ACC112 (cell line): ENCODE data around the gene PCSK6.

Experiments used
- H2AFZ ChIP-seq: fragments of 200-600 bp; sonication (generic); one replicate; pipeline ENCODE4 v1.6.0; 2017; ENCODE audit warnings: antibody characterized with exemption, low read length; ENCODE audit not compliant: unreplicated experiment
- H3K27ac ChIP-seq: fragments of 200-600 bp; sonication (generic); 2 replicates; pipeline ENCODE4 v1.5.1; 2014; ENCODE audit warnings: low read depth, mild to moderate bottlenecking, antibody characterized with exemption, low read length, moderate library complexity
- H3K27me3 ChIP-seq: fragments of 200-600 bp; sonication (generic); 2 replicates; pipeline ENCODE4 v1.6.1; 2014; ENCODE audit warnings: mild to moderate bottlenecking, antibody characterized with exemption, low read length, moderate library complexity, mixed read lengths; ENCODE audit not compliant: insufficient read depth
- H3K36me3 ChIP-seq: fragments of 200-600 bp; sonication (generic); 2 replicates; pipeline ENCODE4 v1.6.1; 2016; ENCODE audit warnings: mild to moderate bottlenecking, antibody characterized with exemption, low read length, moderate library complexity, mixed read lengths; ENCODE audit not compliant: insufficient read depth
- H3K4me1 ChIP-seq: fragments of 200-600 bp; sonication (generic); one replicate; pipeline ENCODE4 v1.6.1; 2016; ENCODE audit warnings: low read length, mixed read lengths; ENCODE audit not compliant: insufficient read depth, unreplicated experiment, control insufficient read depth
- H3K4me3 ChIP-seq: fragments of 200-600 bp; sonication (generic); 2 replicates; pipeline ENCODE4 v1.5.1; 2014; ENCODE audit warnings: mild to moderate bottlenecking, low read depth, low read length
- H3K79me2 ChIP-seq: fragments of 200-600 bp; sonication (generic); one replicate; pipeline ENCODE4 v1.6.0; 2016; ENCODE audit warnings: low read length; ENCODE audit not compliant: control insufficient read depth, unreplicated experiment, insufficient read depth

PCSK6 gene

DNA sequence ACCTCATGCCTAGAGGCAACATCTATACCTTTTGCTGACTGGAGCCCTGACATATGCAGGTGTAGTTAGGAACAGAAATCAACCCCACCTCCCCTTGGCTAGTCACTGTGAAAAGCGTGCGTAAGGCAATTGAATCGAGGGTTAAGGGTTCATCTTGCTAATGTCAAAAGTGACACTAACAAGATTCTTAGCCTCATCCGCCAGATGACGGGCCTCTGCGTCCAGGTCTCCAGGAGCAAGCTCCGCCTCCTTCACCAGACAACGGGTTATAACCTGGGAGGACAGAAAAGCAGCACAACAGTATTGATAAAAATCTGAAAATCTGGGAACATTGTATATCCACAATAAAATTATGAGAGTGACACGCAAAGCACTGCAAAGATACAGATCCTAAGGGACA lies 216.9 kb downstream of the PCSK6 start:
- Histone ChIP-seq H3K4me1 (peaks cover 15% of the 10 kb centered on the region), H3K36me3 (peaks cover 49% of the 10 kb centered on the region), H3K27ac (no peak overlapping the region), H3K4me3 (no peak overlapping the region), H3K79me2 (peaks cover 28% of the 10 kb centered on the region), H2AFZ (no peak overlapping the region), H3K27me3 (no peaks in the 10 kb centered on the region)

DNA sequence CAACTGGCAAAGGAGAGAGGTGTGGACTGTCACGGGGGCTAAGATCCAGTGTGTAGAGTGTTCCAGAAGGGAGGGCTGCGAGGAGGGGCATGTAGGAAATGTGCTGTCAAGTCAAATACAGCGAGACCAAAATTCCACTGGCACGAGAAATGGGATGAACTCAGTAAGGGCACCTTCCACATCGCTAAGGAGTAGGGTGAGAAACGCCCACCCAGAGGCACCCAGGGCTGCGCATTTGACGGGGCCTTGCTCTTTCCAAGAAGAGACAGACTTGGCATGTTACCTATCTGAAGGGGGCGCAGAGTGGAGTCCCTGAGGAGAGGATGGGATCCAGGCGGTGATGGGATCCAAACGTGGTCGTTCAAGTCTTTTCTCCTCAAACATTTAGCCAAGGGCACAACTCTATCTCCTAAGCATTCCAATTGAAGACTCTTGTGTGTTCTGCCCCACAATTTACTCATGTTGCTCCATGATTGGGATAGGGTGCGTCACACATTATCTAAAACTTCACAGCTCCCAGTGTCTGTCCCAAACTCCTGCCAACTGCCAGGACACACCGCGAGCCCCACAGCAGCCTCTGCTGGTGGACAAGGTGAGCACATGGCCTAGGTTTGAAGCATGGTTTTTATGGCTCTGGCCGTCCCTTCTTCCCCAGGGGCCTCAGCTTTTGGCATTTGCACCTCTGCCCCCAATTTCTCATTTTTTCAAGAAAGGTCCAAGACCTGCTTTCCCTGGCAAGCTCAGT lies 219.9 kb downstream of the PCSK6 start:
- no peaks in the 10 kb centered on the region for H3K27me3 ChIP-seq
- H3K4me3 ChIP-seq = no peak overlapping the region
- H2AFZ ChIP-seq = no peak overlapping the region
- H3K27ac ChIP-seq = no peak overlapping the region
- H3K4me1 ChIP-seq = peaks cover 18% of the 10 kb centered on the region
- peaks cover 42% of the 10 kb centered on the region for H3K36me3 ChIP-seq
- H3K79me2 ChIP-seq = peaks cover 5% of the 10 kb centered on the region

DNA sequence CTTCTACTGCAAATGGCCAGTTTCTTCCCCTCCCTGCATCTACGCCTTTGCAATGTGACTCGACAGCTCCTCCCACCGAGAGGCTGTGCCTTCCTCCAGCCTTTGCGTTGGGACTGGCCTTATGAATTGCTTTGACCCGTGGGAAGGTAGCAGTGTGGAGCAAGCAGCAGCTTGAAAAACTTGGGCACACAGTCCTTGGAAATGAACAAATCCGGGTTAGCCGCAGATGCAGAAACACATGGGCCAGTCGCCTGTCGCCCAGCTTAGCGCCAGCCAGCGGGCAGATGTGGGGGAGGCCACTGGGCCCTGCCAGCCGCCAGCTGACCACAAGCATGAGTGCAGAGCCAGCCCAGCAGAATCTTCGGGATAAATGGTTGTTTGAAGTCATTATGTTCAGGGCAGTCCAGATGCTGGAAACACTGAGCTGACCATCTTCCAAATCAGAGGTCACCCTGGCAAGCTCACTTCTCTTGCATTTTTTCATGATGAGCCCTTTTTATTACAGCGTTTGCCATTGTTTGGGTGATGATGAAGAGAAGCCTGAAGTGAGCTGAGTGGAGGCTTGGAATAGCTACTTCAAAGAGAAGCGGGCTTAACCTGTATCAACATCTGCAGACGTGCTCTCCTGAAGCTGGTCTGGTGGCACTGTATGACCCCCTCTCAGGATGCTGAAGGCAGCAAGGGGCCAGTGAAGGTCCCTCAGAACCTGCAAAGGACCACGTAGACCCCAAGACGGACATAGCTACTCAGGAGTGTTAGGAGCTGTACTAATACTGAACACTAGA lies 222.0 kb downstream of the PCSK6 start:
- no peaks in the 10 kb centered on the region for H3K79me2 ChIP-seq
- H3K36me3 ChIP-seq = 0 out of 2 replicates have a peak, but pooled peaks cover 20% of the 10 kb centered on the region
- no peaks in the 10 kb centered on the region for H3K27me3 ChIP-seq
- peaks cover 26% of the 10 kb centered on the region for H3K4me1 ChIP-seq
- peak overlapping the region; percentile 77 for H3K27ac ChIP-seq
- peak overlapping the region; percentile 13; the same call in 1 of the 2 replicates for H3K4me3 ChIP-seq
- H2AFZ ChIP-seq = peak overlapping the region; percentile 88

DNA sequence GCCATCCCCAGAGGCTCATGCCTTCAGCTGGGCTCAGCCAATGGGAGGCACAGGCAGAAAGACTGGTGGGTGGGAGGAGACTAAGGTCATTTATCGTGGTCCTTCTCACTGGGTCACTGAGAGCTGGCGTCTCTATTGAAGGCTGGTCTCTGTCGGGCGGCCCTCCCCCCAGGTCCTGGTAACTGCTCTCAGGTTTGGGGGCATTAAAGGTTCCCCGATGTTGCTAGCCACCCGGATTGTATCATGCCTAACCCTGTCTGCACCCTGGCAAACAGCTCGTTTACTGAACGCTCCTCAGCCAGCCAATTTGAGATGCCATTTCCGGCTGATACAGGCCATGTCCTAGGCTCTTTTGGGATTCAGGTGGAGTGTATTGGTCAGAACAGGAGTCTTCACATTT lies 222.7 kb downstream of the PCSK6 start:
- H3K27ac ChIP-seq = peak overlapping the region; percentile 77

DNA sequence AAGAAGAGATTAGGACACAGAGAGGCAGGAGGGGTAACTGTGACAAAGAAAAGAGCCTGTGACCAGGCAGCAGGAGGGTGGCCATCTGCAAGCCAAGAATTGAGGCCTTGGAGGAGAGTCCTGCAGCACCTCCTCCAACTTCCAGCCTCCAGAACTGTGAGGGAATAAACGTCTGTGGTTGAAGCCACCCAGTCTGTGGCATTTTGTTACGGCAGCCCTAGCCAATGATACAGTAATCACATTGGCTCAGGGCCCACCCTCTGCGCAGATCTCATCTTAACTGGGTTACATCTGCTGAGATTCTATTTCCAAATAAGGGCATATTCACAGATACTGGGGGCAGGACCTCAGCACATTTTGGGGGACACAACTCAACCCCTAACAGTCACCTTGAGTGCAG lies 223.5 kb downstream of the PCSK6 start:
- Histone ChIP-seq H3K79me2 (no peaks in the 10 kb centered on the region), H3K36me3 (0 out of 2 replicates have a peak, but pooled peaks cover 7% of the 10 kb centered on the region), H3K4me3 (no peak overlapping the region), H3K27me3 (no peaks in the 10 kb centered on the region), H3K27ac (no peak overlapping the region), H2AFZ (no peak overlapping the region), H3K4me1 (peaks cover 26% of the 10 kb centered on the region)

More for the DNA sequence above, 222.7 kb downstream of the PCSK6 start:
- Histone ChIP-seq H2AFZ (peak overlapping the region; percentile 88), H3K4me3 (0 out of 2 replicates have a peak overlapping the region, but pooled peaks have one; percentile 13), H3K36me3 (0 out of 2 replicates have a peak, but pooled peaks cover 15% of the 10 kb centered on the region), H3K79me2 (no peaks in the 10 kb centered on the region), H3K27me3 (no peaks in the 10 kb centered on the region), H3K4me1 (peaks cover 26% of the 10 kb centered on the region)

DNA sequence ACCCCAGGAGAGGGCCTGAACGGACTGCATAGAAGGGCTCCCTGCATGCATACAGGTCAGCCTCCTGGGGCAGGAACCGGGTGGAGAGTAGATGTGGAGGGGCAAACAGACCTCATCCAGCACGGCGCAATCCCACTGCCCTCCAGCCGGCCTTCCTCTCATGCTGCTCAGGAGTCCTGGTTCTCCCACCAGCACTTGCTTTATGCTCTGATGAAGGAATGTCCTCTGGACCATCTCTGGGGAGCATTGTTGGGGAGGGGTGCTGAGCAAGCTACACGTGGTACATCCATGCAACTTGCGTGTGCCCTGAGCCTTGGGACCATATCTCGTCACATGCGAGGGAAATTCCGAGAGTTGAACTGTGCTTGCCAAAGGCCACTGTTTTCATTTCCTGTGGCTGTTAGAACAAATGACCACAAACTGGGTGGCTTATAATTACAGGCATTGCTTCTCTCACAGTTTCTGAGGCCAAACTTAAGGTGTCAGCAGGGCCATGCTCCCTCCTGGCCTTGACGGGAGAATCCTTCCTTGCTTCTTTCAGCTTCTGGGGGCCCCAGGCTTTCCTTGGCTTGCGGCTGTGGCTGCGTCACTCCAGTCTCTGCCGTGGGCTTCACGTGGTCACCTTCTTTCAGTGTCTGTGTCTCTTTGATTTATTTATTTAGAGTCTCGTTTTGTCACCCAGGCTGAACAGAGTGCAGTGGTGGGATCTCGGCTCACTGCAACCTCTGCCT lies 224.4 kb downstream of the PCSK6 start:
- Histone ChIP-seq H3K36me3 (no peaks in the 10 kb centered on the region), H3K27me3 (no peaks in the 10 kb centered on the region), H3K79me2 (no peaks in the 10 kb centered on the region), H3K27ac (no peak overlapping the region), H3K4me3 (no peak overlapping the region), H3K4me1 (peaks cover 26% of the 10 kb centered on the region), H2AFZ (no peak overlapping the region)

DNA sequence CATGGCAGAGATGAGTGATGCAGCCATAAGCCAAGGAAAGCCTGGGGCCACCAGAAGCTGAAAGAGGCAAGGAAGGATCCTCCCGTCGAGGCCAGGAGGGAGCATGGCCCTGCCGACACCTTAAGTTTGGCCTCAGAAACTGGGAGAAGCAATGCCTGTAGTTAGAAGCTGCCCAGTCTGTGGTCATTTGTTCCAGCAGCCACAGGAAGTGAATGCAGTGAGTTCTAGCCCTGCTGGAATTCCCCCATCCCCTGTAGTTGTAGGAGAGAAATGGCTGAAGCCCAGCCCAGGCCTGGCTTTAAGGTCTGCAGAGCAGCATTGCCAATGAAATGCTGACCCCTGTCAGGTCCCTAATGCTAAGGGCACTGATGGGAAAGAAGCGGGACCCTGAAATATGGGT lies 225.5 kb downstream of the PCSK6 start:
- no peaks in the 10 kb centered on the region for H3K36me3 ChIP-seq
- H3K27me3 ChIP-seq = no peaks in the 10 kb centered on the region
- H2AFZ ChIP-seq = peak overlapping the region; percentile 32
- no peaks in the 10 kb centered on the region for H3K79me2 ChIP-seq
- H3K4me3 ChIP-seq = no peak overlapping the region
- no peak overlapping the region for H3K27ac ChIP-seq
- peaks cover 26% of the 10 kb centered on the region for H3K4me1 ChIP-seq

DNA sequence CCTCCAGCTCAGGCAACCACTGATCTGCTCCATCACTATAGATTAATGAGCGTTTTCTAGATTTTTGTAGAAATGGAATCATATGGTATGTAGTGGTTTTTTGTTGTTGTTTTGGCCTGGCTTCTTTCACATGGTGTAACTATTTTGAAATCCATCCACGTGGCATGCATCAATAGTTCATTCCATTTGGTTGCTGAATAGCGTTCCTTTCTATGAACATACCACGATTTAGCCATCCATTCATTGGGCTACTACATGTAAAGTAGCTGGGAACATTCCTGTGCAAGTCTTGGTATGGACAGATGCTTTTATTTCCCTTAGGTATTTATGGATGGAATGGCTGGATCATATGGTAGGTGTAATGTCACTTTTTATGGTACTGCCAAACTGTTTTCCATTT lies 227.0 kb downstream of the PCSK6 start:
- no peaks in the 10 kb centered on the region for H3K36me3 ChIP-seq
- no peak overlapping the region for H3K27ac ChIP-seq
- peaks cover 18% of the 10 kb centered on the region for H3K4me1 ChIP-seq
- H3K27me3 ChIP-seq = no peaks in the 10 kb centered on the region
- no peaks in the 10 kb centered on the region for H3K79me2 ChIP-seq
- H3K4me3 ChIP-seq = no peak overlapping the region
- H2AFZ ChIP-seq = no peak overlapping the region

DNA sequence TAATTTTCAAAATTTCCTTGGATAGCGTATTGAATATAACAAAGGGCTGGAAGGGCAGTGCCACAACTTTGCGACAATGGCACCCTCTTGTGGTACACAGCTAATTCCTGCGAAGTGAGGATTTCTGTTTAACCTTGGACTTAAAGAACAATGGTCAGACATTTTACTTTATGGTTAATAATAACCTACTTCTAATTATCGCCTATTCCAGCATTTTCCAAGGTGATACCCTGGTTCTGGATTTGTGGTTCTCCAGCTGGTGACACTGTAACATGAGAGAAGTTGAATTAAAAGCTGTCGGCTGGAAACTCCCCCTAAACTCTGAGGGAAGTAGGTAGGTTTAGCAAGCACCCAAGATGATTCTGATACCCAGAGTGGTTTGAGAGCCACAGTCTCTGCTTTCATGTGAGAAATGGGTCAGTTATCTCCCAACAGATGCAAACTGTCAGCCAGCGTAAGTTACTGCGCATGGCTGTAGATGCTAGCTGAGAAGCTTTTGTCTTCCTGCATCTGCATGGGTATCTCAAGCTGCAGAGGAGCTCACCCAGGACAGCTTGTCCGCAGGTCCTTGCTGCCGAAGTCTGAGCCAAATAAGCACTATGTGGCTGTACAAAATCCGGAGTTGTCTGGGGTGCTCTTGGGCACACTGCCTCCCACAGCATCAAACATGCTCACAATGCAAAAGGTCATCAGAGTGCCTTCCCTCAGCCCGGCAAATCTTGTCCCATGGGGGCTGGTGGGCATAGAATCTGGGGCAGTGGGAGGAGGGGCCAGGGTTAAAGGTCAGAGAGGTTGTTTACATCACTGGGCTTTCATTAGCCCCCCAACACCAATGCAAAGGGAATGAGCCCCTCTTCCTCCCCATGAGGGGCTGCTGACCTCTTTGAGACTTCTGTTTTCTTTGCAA lies 231.0 kb downstream of the PCSK6 start:
- H3K27ac ChIP-seq = no peak overlapping the region
- peak overlapping the region; percentile 55 for H2AFZ ChIP-seq
- H3K4me3 ChIP-seq = no peak overlapping the region
- H3K4me1 ChIP-seq = peaks cover 9% of the 10 kb centered on the region
- no peaks in the 10 kb centered on the region for H3K79me2 ChIP-seq
- no peaks in the 10 kb centered on the region for H3K27me3 ChIP-seq
- no peaks in the 10 kb centered on the region for H3K36me3 ChIP-seq

DNA sequence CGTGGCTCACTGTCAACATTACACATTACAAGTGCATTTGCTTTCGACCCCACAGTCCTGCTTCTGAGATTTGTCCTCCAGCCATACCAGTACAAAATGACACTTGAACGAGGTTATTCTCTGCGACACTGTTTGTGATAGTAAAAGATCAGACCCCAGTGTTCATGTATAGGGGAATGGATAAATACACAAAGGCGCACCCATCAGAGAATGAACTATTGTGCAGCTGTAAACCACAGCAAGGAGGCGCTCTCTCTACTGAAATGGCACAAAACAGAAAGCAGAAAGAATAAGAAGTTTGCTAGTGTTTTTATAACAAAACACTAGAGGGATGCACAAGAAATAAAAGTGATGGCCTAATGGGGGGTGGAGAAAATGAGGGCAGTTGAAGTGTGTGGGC lies 232.8 kb downstream of the PCSK6 start:
- Histone ChIP-seq H3K4me3 (no peak overlapping the region), H3K36me3 (no peaks in the 10 kb centered on the region), H3K4me1 (peaks cover 15% of the 10 kb centered on the region), H3K79me2 (peaks cover 7% of the 10 kb centered on the region), H2AFZ (no peak overlapping the region), H3K27me3 (no peaks in the 10 kb centered on the region), H3K27ac (no peak overlapping the region)
